H1 (cell line): ENCODE measurements around the gene ZC3H18.
A peak's percentile ranks its signal among the peaks of the same experiment; 100 is the strongest.

Source experiments
- CBX5 ChIP-seq: fragments of 300-800, 300-1000 bp; sonication (generic); IDR thresholded peaks from 2 replicates; pipeline ENCODE4 v1.7.1; 2016; ENCODE audit warnings: antibody characterized with exemption, low read length, low read depth
- CEBPB ChIP-seq: IDR thresholded peaks from 2 replicates; pipeline ENCODE4 v1.6.1; 2012; ENCODE audit warnings: low read depth, low read length
- CHD2 ChIP-seq: IDR thresholded peaks from 2 replicates; pipeline ENCODE4 v1.6.1; 2012; ENCODE audit warnings: low read length, improper control_type of control experiment
- CTCF ChIP-seq, 3 experiments: IDR thresholded peaks; 1 replicate in 2 of 3; 2 replicates in 1 of 3; pipeline versions ENCODE4 v1.5.1 to v1.6.1; 2011; ENCODE audit warnings: low read length in 3 of 3, mild to moderate bottlenecking in 3 of 3, inconsistent platforms in 2 of 3, low read depth in 1 of 3, moderate library complexity in 1 of 3; ENCODE audit not compliant: insufficient read depth in 1 of 3; ENCODE audit errors: control extremely low read depth in 1 of 3
- EZH2 ChIP-seq: fragments of 200-600 bp; sonication (generic); IDR thresholded peaks from 2 replicates; pipeline ENCODE4 v1.7.1; 2012; ENCODE audit warnings: low read depth, mild to moderate bottlenecking, moderate library complexity, low read length, inconsistent platforms; ENCODE audit not compliant: severe bottlenecking
- GABPA ChIP-seq: IDR thresholded peaks from 2 replicates; pipeline ENCODE4 v1.6.1; 2011; ENCODE audit warnings: mild to moderate bottlenecking, low read length, moderate library complexity, borderline replicate concordance; ENCODE audit not compliant: insufficient read depth
- POLR2A ChIP-seq, 2 experiments: IDR thresholded peaks; 1 replicate in 1 of 2; 2 replicates in 1 of 2; pipeline ENCODE4 v1.6.1; 2011; ENCODE audit warnings: low read depth in 2 of 2, low read length in 2 of 2, mild to moderate bottlenecking in 2 of 2; ENCODE audit errors: control extremely low read depth in 1 of 2

GRCh38 chr16:88599825-88600538 is 29.8 kb downstream of the ZC3H18 start:
- no peak for TF ChIP-seq POLR2A (IDR thresholded peaks at IDR 0.05; ENCODE audit: control extremely low read depth in 1 of 2, low read depth in 2 of 2, low read length in 2 of 2)
- TF ChIP-seq GABPA = no peak
- peak; percentile 93 for TF ChIP-seq CEBPB
- TF ChIP-seq CBX5 = no peak
- TF ChIP-seq CHD2 = no peak
- no peak for TF ChIP-seq EZH2
- TF ChIP-seq CTCF (IDR thresholded peaks at IDR 0.05; ENCODE audit: control extremely low read depth in 1 of 3, insufficient read depth in 1 of 3, low read depth in 1 of 3, low read length in 3 of 3) = no peak
